ENCODE measurements around the gene LHFPL3. TPM values are rescaled to one million over a fixed set of nuclear protein-coding genes. Genes with fewer than 3 reads are reported as not detected.

Gene LHFPL3
- total and polyA plus RNA-seq, 9 of the 15 experiments (the other 6 are each of a cell fraction or from before 2014, with no cell fraction given), result 0.21 to 0.52 TPM; not detected in 7

DNA sequence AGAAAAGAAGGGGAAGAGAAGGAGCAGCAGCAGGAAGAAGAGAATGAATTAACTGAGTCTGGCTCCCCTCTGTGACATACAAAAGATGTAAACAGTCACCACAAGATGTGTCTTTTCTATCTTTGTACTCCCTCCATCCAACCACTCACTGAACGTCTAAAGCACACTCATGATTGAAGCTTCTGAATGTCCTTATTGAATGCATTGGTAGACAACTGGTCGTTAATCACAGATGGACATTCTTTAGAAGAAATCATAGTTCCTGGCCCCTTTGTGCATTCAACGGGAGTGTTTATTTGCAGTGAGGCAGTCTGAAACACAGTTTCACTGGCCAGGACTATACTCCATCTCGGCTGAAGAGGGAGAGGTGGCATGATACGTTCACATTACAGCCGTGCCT lies 479.3 kb downstream of the LHFPL3 start (continued):
- TF ChIP-seq, protein P1, sequence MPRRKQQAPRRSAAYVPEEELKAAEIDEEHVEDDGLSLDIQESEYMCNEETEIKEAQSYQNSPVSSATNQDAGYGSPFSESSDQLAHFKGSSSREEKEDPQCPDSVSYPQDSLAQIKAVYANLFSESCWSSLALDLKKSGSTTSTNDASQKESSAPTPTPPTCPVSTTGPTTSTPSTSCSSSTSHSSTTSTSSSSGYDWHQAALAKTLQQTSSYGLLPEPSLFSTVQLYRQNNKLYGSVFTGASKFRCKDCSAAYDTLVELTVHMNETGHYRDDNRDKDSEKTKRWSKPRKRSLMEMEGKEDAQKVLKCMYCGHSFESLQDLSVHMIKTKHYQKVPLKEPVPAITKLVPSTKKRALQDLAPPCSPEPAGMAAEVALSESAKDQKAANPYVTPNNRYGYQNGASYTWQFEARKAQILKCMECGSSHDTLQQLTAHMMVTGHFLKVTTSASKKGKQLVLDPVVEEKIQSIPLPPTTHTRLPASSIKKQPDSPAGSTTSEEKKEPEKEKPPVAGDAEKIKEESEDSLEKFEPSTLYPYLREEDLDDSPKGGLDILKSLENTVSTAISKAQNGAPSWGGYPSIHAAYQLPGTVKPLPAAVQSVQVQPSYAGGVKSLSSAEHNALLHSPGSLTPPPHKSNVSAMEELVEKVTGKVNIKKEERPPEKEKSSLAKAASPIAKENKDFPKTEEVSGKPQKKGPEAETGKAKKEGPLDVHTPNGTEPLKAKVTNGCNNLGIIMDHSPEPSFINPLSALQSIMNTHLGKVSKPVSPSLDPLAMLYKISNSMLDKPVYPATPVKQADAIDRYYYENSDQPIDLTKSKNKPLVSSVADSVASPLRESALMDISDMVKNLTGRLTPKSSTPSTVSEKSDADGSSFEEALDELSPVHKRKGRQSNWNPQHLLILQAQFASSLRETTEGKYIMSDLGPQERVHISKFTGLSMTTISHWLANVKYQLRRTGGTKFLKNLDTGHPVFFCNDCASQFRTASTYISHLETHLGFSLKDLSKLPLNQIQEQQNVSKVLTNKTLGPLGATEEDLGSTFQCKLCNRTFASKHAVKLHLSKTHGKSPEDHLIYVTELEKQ (CRISPR knock-in tag; IDR thresholded peaks at IDR 0.05), result no peak
- TF ChIP-seq, protein P2, sequence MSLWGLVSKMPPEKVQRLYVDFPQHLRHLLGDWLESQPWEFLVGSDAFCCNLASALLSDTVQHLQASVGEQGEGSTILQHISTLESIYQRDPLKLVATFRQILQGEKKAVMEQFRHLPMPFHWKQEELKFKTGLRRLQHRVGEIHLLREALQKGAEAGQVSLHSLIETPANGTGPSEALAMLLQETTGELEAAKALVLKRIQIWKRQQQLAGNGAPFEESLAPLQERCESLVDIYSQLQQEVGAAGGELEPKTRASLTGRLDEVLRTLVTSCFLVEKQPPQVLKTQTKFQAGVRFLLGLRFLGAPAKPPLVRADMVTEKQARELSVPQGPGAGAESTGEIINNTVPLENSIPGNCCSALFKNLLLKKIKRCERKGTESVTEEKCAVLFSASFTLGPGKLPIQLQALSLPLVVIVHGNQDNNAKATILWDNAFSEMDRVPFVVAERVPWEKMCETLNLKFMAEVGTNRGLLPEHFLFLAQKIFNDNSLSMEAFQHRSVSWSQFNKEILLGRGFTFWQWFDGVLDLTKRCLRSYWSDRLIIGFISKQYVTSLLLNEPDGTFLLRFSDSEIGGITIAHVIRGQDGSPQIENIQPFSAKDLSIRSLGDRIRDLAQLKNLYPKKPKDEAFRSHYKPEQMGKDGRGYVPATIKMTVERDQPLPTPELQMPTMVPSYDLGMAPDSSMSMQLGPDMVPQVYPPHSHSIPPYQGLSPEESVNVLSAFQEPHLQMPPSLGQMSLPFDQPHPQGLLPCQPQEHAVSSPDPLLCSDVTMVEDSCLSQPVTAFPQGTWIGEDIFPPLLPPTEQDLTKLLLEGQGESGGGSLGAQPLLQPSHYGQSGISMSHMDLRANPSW (CRISPR knock-in tag; IDR thresholded peaks at IDR 0.05), result no peak
- no peak for TF ChIP-seq ZNF830 (CRISPR knock-in tag; IDR thresholded peaks at IDR 0.05)

DNA sequence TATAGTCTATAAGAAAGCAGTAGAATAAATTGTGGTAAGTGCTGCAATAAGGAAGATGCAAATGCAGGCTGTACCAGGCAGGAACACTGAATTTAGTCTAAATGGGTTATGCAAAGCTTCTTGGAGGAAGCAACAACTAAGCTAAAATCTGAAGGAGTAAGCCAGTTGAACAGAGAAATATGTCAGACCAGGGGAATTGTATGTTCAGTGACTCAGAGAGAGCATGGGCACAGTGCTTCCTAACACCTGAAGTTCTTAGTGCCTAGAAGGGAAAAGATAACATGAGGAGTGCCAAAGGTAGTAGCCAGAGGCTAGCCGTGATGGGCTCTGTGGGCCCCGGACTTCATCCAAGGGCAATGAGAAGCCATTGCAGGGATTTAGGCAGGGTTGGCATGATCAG lies 481.5 kb downstream of the LHFPL3 start:
- no peak for FAIRE-seq
- Histone ChIP-seq H3K9me1 (ENCODE audit: control insufficient read depth, insufficient read depth, low read length) (no peaks in the 10 kb centered on the region), H3K79me2 (ENCODE audit: control insufficient read depth, insufficient read depth, low read length) (no peaks in the 10 kb centered on the region), H3K9ac (ENCODE audit: insufficient read depth in 1 of 2, low read depth in 2 of 2, low read length in 2 of 2) (no peak overlapping the region), H3K4me2 (ENCODE audit: insufficient read depth, low read length) (no peak overlapping the region), H4K20me1 (replicated peaks; ENCODE audit: control insufficient read depth, insufficient read depth, low read length) (no peaks in the 10 kb centered on the region), H2AFZ (ENCODE audit: low read depth, low read length) (no peak overlapping the region), H3K9me3 (replicated peaks; ENCODE audit: control insufficient read depth, insufficient read depth, low read depth, low read length) (no peaks in the 10 kb centered on the region), H3K4me3 (no peak overlapping the region), H3K27me3 (ENCODE audit: control insufficient read depth in 2 of 2, insufficient read depth in 2 of 2, low read length in 2 of 2) (peaks cover 10 to 25% of the 10 kb centered on the region in 2 experiments), H3K36me3 (ENCODE audit: control insufficient read depth, insufficient read depth, low read length) (no peaks in the 10 kb centered on the region), H3K4me1 (replicated peaks in 1 of 2; ENCODE audit: control insufficient read depth in 2 of 2, insufficient read depth in 2 of 2, low read length in 2 of 2) (no peaks in the 10 kb centered on the region), H3K27ac (ENCODE audit: extremely low read depth, low read depth, low read length) (no peak overlapping the region)
- BruUV-seq (replicated peaks), result no TSS peak
- no peak for DNase-seq (ENCODE audit: extremely low read depth in 1 of 4, low spot score in 3 of 4)
- ATAC-seq, result no peak
- intact Hi-C loops (cut with micrococcal nuclease), result no loop called here
- in situ Hi-C loops (cut with MboI), result no loop called here
- CTCF ChIA-PET (ENCODE audit: low intra/inter-chr PET ratio), result no interaction called here
- WGBS (ENCODE audit: insufficient coverage, low coverage, missing lambda C conversion rate), result 0% methylated on average over 2 of the region's 2 CpGs
- POLR2A ChIA-PET, result interaction anchor here (0.6 kb wide), 1 partner anchor 75 kb away, joined by 5 read pairs; no protein-coding TSS in a partner anchor
- TF ChIP-seq, protein P3, sequence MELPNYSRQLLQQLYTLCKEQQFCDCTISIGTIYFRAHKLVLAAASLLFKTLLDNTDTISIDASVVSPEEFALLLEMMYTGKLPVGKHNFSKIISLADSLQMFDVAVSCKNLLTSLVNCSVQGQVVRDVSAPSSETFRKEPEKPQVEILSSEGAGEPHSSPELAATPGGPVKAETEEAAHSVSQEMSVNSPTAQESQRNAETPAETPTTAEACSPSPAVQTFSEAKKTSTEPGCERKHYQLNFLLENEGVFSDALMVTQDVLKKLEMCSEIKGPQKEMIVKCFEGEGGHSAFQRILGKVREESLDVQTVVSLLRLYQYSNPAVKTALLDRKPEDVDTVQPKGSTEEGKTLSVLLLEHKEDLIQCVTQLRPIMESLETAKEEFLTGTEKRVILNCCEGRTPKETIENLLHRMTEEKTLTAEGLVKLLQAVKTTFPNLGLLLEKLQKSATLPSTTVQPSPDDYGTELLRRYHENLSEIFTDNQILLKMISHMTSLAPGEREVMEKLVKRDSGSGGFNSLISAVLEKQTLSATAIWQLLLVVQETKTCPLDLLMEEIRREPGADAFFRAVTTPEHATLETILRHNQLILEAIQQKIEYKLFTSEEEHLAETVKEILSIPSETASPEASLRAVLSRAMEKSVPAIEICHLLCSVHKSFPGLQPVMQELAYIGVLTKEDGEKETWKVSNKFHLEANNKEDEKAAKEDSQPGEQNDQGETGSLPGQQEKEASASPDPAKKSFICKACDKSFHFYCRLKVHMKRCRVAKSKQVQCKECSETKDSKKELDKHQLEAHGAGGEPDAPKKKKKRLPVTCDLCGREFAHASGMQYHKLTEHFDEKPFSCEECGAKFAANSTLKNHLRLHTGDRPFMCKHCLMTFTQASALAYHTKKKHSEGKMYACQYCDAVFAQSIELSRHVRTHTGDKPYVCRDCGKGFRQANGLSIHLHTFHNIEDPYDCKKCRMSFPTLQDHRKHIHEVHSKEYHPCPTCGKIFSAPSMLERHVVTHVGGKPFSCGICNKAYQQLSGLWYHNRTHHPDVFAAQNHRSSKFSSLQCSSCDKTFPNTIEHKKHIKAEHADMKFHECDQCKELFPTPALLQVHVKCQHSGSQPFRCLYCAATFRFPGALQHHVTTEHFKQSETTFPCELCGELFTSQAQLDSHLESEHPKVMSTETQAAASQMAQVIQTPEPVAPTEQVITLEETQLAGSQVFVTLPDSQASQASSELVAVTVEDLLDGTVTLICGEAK (IDR thresholded peaks at IDR 0.05), result no peak
- TF ChIP-seq, protein P3 (CRISPR knock-in tag; IDR thresholded peaks at IDR 0.05), result no peak

All from K562 (cell line).